Neural cell (in vitro differentiated cells): ENCODE measurements around the gene SLC44A4. TPM values are rescaled to one million over a fixed set of nuclear protein-coding genes. Genes with fewer than 3 reads are reported as not detected.

ENCODE experiments used
- H2AFZ ChIP-seq: fragments of 200-600, 300-800 bp; sonication (generic), shearing (Covaris generic); 2 replicates; pipeline ENCODE4 v1.6.0; 2014; ENCODE audit warnings: low read depth, mild to moderate bottlenecking, antibody characterized with exemption, low read length, moderate library complexity
- H3F3A ChIP-seq: fragments of 200-600 bp; shearing (Covaris generic); 2 replicates; pipeline ENCODE4 v1.6.1; 2016; ENCODE audit warnings: mild to moderate bottlenecking, moderate library complexity, mixed read lengths, antibody characterized with exemption, low read length; ENCODE audit not compliant: insufficient read depth, poor library complexity, severe bottlenecking
- H3K27ac ChIP-seq: fragments of 200-600, 300-800 bp; sonication (generic), shearing (Covaris generic); 2 replicates; pipeline ENCODE4 v1.5.1; 2014; ENCODE audit warnings: mild to moderate bottlenecking, low read length, moderate library complexity
- H3K27me3 ChIP-seq: fragments of 300-800, 200-600 bp; sonication (generic), shearing (Covaris generic); 2 replicates; pipeline ENCODE4 v1.6.0; 2014; ENCODE audit warnings: mild to moderate bottlenecking, low read depth, low read length, moderate library complexity; ENCODE audit not compliant: insufficient read depth
- H3K36me3 ChIP-seq: fragments of 300-800, 200-600 bp; sonication (generic), shearing (Covaris generic); 2 replicates; pipeline ENCODE4 v1.5.1; 2014; ENCODE audit warnings: mild to moderate bottlenecking, antibody characterized with exemption, low read length, moderate library complexity; ENCODE audit not compliant: insufficient read depth
- H3K4me2 ChIP-seq: fragments of 300-800, 200-600 bp; sonication (generic), shearing (Covaris generic); 2 replicates; pipeline ENCODE4 v1.6.0; 2014; ENCODE audit warnings: mild to moderate bottlenecking, low read length
- H3K4me3 ChIP-seq: fragments of 300-800, 200-600 bp; sonication (generic), shearing (Covaris generic); 2 replicates; pipeline ENCODE4 v1.5.1; 2014; ENCODE audit warnings: mild to moderate bottlenecking, low read length, moderate library complexity
- H3K79me2 ChIP-seq: fragments of 200-600 bp; shearing (Covaris generic); replicated peaks from 2 replicates; pipeline ENCODE4 v1.6.0; 2014; ENCODE audit warnings: mild to moderate bottlenecking, low read length, moderate library complexity; ENCODE audit not compliant: insufficient read depth
- H3K9ac ChIP-seq: fragments of 300-800, 200-600 bp; sonication (generic), shearing (Covaris generic); 2 replicates; pipeline ENCODE4 v1.6.1; 2016; ENCODE audit warnings: mild to moderate bottlenecking, low read length, mixed read lengths
- H3K9me2 ChIP-seq: fragments of 200-600 bp; shearing (Covaris generic); 2 replicates; pipeline ENCODE4 v1.6.1; 2016; ENCODE audit warnings: mild to moderate bottlenecking, low read length, mixed read lengths; ENCODE audit not compliant: insufficient read depth
- H3K9me3 ChIP-seq: fragments of 200-600, 300-800 bp; sonication (generic), shearing (Covaris generic); 2 replicates; pipeline ENCODE4 v1.6.1; 2016; ENCODE audit warnings: mild to moderate bottlenecking, mixed run types, low read length, moderate library complexity, mixed read lengths
- H4K20me1 ChIP-seq: fragments of 200-600 bp; shearing (Covaris generic); 2 replicates; pipeline ENCODE4 v1.6.1; 2016; ENCODE audit warnings: mild to moderate bottlenecking, mixed run types; ENCODE audit not compliant: insufficient read depth
- CTCF ChIP-seq: fragments of 450-650 bp; IDR thresholded peaks from 2 replicates; pipeline ENCODE4 v1.5.1; 2014; ENCODE audit warnings: antibody characterized with exemption, mild to moderate bottlenecking, moderate library complexity; ENCODE audit not compliant: poor library complexity, severe bottlenecking
- EP300 ChIP-seq: fragments of 450-650 bp; conservative IDR thresholded peaks from 2 replicates; pipeline ENCODE4 v1.6.1; 2014; ENCODE audit warnings: antibody characterized with exemption, mild to moderate bottlenecking, moderate library complexity; ENCODE audit not compliant: poor library complexity, severe bottlenecking
- EZH2 ChIP-seq: fragments of 200-600, 300-800 bp; shearing (Covaris generic), sonication (generic); IDR thresholded peaks from 2 replicates; pipeline ENCODE4 v1.6.1; 2014; ENCODE audit warnings: antibody characterized with exemption, low read length, borderline replicate concordance, mild to moderate bottlenecking; ENCODE audit not compliant: insufficient read depth, poor library complexity, severe bottlenecking
- MXI1 ChIP-seq: fragments of 450-650 bp; conservative IDR thresholded peaks from 2 replicates; pipeline ENCODE4 v1.6.1; 2014; ENCODE audit warnings: antibody characterized with exemption, mild to moderate bottlenecking; ENCODE audit not compliant: poor library complexity, severe bottlenecking
- POLR2AphosphoS5 ChIP-seq: IDR thresholded peaks from 2 replicates; pipeline ENCODE4 v1.6.1; 2012
- RAD21 ChIP-seq: fragments of 450-650 bp; conservative IDR thresholded peaks from 2 replicates; pipeline ENCODE4 v1.6.1; 2014; ENCODE audit warnings: antibody characterized with exemption, mild to moderate bottlenecking, moderate library complexity
- REST ChIP-seq: IDR thresholded peaks from 2 replicates; pipeline ENCODE4 v1.6.1; 2012; ENCODE audit warnings: borderline replicate concordance
- SMC3 ChIP-seq: fragments of 450-650 bp; conservative IDR thresholded peaks from 2 replicates; pipeline ENCODE4 v1.6.1; 2014; ENCODE audit warnings: antibody characterized with exemption, mild to moderate bottlenecking, moderate library complexity; ENCODE audit not compliant: poor library complexity
- TAF1 ChIP-seq: IDR thresholded peaks from 2 replicates; pipeline ENCODE4 v1.6.1; 2012; ENCODE audit warnings: low read depth
- polyA plus RNA-seq: library from polyadenylated mRNA; depleted of rRNA; stranded (reverse); fragments of >200 nt; gene quantifications from 2 replicates; pipeline ENCODE4 v1.2.3, GENCODE V29; 2014

The SLC44A4 gene
- polyA plus RNA-seq, 1 donor from 2014 or later = 0.09 TPM

- Histone ChIP-seq H3K27me3 (no peaks in the 10 kb centered on the region), H3K79me2 (no peaks in the 10 kb centered on the region), H4K20me1 (no peaks in the 10 kb centered on the region), H3K36me3 (no peaks in the 10 kb centered on the region), H3K9me3 (no peaks in the 10 kb centered on the region), H3K9me2 (no peaks in the 10 kb centered on the region), H3K9ac (no peak overlapping the region), H3K4me3 (no peak overlapping the region), H3K4me2 (no peak overlapping the region), H3K27ac (no peak overlapping the region), H2AFZ (no peak overlapping the region), H3F3A (no peaks in the 10 kb centered on the region)
- TF ChIP-seq CTCF (no peak), MXI1 (no peak), TAF1 (no peak), REST (no peak), POLR2AphosphoS5 (no peak), RAD21 (no peak), SMC3 (no peak), EZH2 (no peak), EP300 (no peak)
These were observed 7.8 kb upstream of the SLC44A4 start for GRCh38 chr6:31886541-31886991.

GRCh38 chr6:31884528-31885035, 5.8 kb upstream of the SLC44A4 start:
- Histone ChIP-seq H3K27ac (no peak overlapping the region), H3F3A (no peaks in the 10 kb centered on the region), H3K4me3 (no peak overlapping the region), H3K9me2 (no peaks in the 10 kb centered on the region), H3K4me2 (no peak overlapping the region), H3K9ac (no peak overlapping the region), H3K27me3 (no peaks in the 10 kb centered on the region), H3K9me3 (no peaks in the 10 kb centered on the region), H4K20me1 (no peaks in the 10 kb centered on the region), H3K36me3 (no peaks in the 10 kb centered on the region), H2AFZ (no peak overlapping the region), H3K79me2 (no peaks in the 10 kb centered on the region)
- no peak for TF ChIP-seq TAF1
- no peak for TF ChIP-seq MXI1
- no peak for TF ChIP-seq RAD21
- no peak for TF ChIP-seq POLR2AphosphoS5
- TF ChIP-seq REST = no peak
- no peak for TF ChIP-seq CTCF
- no peak for TF ChIP-seq EZH2
- TF ChIP-seq SMC3 = no peak
- TF ChIP-seq EP300 = no peak
